Mesothelial cell of epicardium (in vitro differentiated cells): Measurements from ENCODE around the gene ENTPD5. TPM values are rescaled to one million over a fixed set of nuclear protein-coding genes. Genes with fewer than 3 reads are reported as not detected.
"Not testable (repeated sequence)": the region's sequence is repeated elsewhere in the genome, so short reads cannot be mapped to it uniquely, and the experiment has no call there.

Source experiments
- DNase-seq, 2 experiments: peaks; one replicate each; pipeline ENCODE4 v3.0.0; 2021; ENCODE audit warnings: low spot score in 2 of 2; ENCODE audit not compliant: unreplicated experiment in 2 of 2
- H3K27ac Mint-ChIP-seq: 2 replicates; pipeline ENCODE4 v1.8.0; 2021; ENCODE audit warnings: mixed read lengths
- H3K27me3 Mint-ChIP-seq: 2 replicates; pipeline ENCODE4 v1.8.0; 2021; ENCODE audit warnings: low read depth, mixed read lengths
- H3K36me3 Mint-ChIP-seq: 2 replicates; pipeline ENCODE4 v1.8.0; 2021; ENCODE audit warnings: mixed read lengths
- H3K4me1 Mint-ChIP-seq: 2 replicates; pipeline ENCODE4 v1.8.0; 2021; ENCODE audit warnings: mixed read lengths
- H3K4me3 Mint-ChIP-seq: 2 replicates; pipeline ENCODE4 v1.8.0; 2021; ENCODE audit warnings: mild to moderate bottlenecking, moderate library complexity, mixed read lengths
- H3K9me3 Mint-ChIP-seq: 2 replicates; pipeline ENCODE4 v1.8.0; 2021; ENCODE audit warnings: mixed read lengths
- total RNA-seq: library from RNA; stranded (reverse); gene quantifications from 3 replicates; pipeline ENCODE4 v1.2.1, GENCODE V29; 2021
- TF ChIP-seq, protein P1 (sequence below): fragments of 200-600 bp; sonication (generic); IDR thresholded peaks from one replicate; pipeline ENCODE4 v1.5.0; 2021; ENCODE audit warnings: antibody characterized with exemption; ENCODE audit not compliant: unreplicated experiment

Gene ENTPD5
- total RNA-seq, 1 donor from 2014 or later = 16.2 TPM

DNA sequence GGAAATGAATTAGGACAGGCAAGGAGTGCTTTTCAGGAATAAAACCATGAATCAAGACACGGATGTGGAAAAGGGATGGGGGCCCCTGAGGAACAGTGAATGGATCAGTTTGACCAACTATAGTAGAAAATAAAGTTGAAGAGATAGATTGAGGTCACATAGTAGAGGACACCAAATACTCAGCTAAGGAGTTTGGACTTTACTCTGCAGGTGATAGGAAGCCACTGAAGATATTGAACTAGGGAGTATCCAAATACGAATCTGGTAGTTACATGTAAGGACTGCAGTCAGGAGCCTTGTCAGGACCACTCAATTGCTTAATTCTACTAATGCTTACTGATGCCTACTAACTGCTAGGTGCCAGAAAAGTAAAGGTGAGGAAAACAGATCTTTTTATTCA lies 20.4 kb downstream of the ENTPD5 start:
- H3K4me3 Mint-ChIP-seq = no peak overlapping the region
- no peaks in the 10 kb centered on the region for H3K4me1 Mint-ChIP-seq
- no peaks in the 10 kb centered on the region for H3K9me3 Mint-ChIP-seq
- no peak overlapping the region for H3K27ac Mint-ChIP-seq
- no peak for DNase-seq
- TF ChIP-seq, protein P1, sequence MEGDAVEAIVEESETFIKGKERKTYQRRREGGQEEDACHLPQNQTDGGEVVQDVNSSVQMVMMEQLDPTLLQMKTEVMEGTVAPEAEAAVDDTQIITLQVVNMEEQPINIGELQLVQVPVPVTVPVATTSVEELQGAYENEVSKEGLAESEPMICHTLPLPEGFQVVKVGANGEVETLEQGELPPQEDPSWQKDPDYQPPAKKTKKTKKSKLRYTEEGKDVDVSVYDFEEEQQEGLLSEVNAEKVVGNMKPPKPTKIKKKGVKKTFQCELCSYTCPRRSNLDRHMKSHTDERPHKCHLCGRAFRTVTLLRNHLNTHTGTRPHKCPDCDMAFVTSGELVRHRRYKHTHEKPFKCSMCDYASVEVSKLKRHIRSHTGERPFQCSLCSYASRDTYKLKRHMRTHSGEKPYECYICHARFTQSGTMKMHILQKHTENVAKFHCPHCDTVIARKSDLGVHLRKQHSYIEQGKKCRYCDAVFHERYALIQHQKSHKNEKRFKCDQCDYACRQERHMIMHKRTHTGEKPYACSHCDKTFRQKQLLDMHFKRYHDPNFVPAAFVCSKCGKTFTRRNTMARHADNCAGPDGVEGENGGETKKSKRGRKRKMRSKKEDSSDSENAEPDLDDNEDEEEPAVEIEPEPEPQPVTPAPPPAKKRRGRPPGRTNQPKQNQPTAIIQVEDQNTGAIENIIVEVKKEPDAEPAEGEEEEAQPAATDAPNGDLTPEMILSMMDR = no peak
- no peaks in the 10 kb centered on the region for H3K27me3 Mint-ChIP-seq
- H3K36me3 Mint-ChIP-seq = peaks cover 15% of the 10 kb centered on the region

DNA sequence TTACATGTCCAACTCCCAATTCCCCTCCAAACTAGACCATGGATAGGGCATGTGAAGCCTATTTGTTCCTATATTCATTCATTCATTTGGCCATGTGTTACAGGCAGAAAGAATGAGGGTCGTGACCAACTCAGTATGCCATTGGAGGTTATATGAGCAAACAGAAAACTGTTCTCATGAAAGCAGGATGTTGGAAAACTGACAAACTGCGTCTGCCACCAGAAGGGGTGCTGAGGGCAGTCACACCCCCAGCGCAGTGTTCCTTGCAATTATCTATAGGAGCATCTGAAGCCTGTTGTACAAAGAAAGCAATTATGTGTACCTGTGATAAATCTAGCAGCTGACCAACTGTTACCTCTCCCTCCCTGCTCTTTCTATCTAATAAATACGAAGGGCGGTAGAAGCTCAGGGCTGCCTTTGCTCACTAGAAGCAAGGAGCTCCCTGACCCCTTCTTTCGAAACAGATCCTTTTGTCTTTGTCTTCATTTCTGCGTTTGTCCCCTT lies 21.1 kb downstream of the ENTPD5 start:
- TF ChIP-seq, protein P1 = no peak
- Mint-ChIP-seq H3K27me3 (no peaks in the 10 kb centered on the region), H3K27ac (no peak overlapping the region), H3K4me1 (no peaks in the 10 kb centered on the region), H3K4me3 (no peak overlapping the region), H3K9me3 (no peaks in the 10 kb centered on the region), H3K36me3 (peaks cover 10% of the 10 kb centered on the region)
- DNase-seq = no peak

DNA sequence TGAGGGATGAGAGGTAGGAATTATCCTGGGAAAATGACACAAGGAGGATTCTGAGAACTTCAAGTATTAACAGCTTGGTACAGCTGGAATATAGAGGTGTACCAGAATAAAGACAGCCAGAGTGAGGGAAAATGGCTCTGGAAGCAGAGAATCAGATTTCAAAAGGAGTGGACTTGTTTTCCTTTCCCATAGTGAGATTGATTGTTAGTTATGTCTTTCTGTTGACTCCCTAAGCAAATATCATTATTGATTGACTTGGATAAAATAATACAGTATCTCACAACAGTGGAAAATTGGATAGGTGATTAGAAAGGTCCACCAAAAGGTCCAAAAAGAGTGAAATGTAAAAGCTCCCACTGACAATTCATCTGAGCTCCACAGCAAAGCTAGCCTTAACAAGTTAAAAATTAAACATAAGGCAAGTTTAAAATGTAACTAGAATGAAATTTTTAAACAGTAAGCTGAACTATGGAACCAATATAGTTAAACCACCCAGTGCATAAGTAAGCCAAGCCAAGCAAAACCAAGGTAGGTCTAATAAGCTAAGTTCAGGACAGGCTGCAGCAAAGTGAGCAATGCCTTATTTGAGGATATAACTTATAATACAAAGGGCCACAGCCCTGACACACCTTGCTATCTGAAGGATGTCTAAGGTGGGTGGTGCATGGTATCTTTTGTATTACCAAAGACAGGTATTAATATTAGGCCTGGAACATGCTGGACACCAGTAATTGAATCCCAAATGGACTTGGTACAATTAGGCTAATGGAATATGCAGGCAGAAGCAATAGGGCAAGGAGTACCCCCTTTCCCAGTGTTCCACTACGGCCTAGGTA lies 21.8 kb downstream of the ENTPD5 start:
- no peak overlapping the region for H3K4me3 Mint-ChIP-seq
- H3K4me1 Mint-ChIP-seq = no peaks in the 10 kb centered on the region
- H3K27ac Mint-ChIP-seq = no peak overlapping the region
- DNase-seq = no peak
- peaks cover 4% of the 10 kb centered on the region for H3K36me3 Mint-ChIP-seq
- TF ChIP-seq, protein P1 = no peak
- H3K9me3 Mint-ChIP-seq = no peaks in the 10 kb centered on the region
- H3K27me3 Mint-ChIP-seq = no peaks in the 10 kb centered on the region

DNA sequence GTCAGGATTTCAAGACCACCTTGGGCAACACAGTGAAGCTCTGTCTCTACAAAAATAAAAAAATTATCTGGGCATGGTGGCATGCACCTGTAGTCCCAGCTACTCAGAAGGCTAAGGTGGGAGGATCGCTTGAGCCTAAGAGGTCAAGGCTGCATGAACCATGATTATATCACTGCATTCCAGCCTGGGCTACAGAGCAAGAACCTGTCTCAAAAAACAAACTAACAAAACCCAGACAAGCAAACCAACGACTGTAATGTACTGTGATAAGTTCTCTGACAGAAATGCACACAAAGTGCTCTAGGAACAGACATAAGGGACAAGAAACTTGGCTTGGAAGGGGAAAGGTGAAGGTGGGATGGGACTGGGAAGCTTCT lies 22.4 kb downstream of the ENTPD5 start:
- no peaks in the 10 kb centered on the region for H3K27me3 Mint-ChIP-seq
- DNase-seq = no peak
- H3K4me3 Mint-ChIP-seq = no peak overlapping the region
- TF ChIP-seq, protein P1 = no peak
- H3K4me1 Mint-ChIP-seq = no peaks in the 10 kb centered on the region
- peaks cover 2% of the 10 kb centered on the region for H3K36me3 Mint-ChIP-seq
- H3K9me3 Mint-ChIP-seq = no peaks in the 10 kb centered on the region
- no peak overlapping the region for H3K27ac Mint-ChIP-seq

DNA sequence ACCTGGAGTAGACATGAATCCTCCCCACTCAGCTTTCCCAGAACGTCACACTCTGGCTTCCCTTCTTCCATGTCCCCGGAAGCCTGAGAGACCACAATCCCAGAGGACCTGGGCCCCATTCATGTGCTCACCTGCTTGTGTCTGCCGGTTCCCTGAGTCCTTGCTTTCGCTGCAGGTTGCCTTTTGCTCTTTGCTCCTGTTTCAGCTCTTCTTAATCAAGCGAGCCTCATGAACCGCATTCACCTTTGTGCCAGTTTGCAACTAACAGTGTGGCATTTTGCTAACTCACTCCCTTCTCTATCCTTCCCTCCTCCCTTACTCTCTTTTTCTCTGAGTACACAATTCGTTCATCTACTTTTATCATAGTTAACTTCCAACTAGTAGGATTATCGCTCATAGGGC lies 23.1 kb downstream of the ENTPD5 start:
- Mint-ChIP-seq H3K36me3 (peaks cover 2% of the 10 kb centered on the region), H3K27me3 (no peaks in the 10 kb centered on the region), H3K27ac (no peak overlapping the region), H3K4me1 (no peaks in the 10 kb centered on the region), H3K9me3 (no peaks in the 10 kb centered on the region), H3K4me3 (no peak overlapping the region)
- DNase-seq = no peak
- TF ChIP-seq, protein P1 = no peak

DNA sequence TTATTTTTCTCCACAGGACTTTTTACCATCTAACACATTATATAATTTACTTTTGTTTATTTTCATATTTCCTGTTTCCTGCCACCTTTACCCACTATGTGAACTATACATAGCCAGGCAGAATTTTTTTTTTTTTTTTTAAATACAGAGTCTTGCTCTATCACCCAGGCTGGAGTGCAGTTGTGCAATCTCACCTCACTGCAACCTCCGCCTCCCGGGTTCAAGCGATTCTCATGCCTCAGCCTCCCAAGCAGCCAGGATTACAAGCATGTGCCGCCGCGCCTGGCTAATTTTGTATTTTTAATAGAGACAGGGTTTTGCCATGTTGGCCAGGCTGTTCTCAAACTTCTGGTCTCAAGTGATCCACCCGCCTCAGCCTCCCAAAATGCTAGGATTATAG lies 24.2 kb downstream of the ENTPD5 start:
- DNase-seq, H3K27ac Mint-ChIP-seq, H3K27me3 Mint-ChIP-seq, H3K36me3 Mint-ChIP-seq, H3K4me3 Mint-ChIP-seq, H3K9me3 Mint-ChIP-seq, H3K4me1 Mint-ChIP-seq: not testable (repeated sequence)
